HCT116 (cell line): Measurements from ENCODE around the gene ECEL1. TPM values are rescaled to one million over a fixed set of nuclear protein-coding genes. Genes with fewer than 3 reads are reported as not detected.
A peak's percentile ranks its signal among the peaks of the same experiment; 100 is the strongest.

Experiments
- ATAC-seq: fragments of 200-7000 bp; cut with Tn5 transposase; 2 replicates; pipeline ENCODE4 v1.9.1; 2020; ENCODE audit warnings: mild to moderate bottlenecking, moderate library complexity
- BruUV-seq: library from RNA; stranded (reverse); fragments of 400-500 nt; replicated peaks from 2 replicates; lab custom pipeline; 2021; lab: Mats Ljungman, UMichigan
- CTCF ChIA-PET: fragments of 300-600 bp; sonication (Branson Sonifier 250); formaldehyde crosslinking; loops from one replicate; lab custom pipeline; 2021; ENCODE audit warnings: antibody characterized with exemption; lab: Charles Lee
- POLR2A ChIA-PET: fragments of 300-600, 350-600 bp; sonication (Branson Sonifier 250); formaldehyde crosslinking; loops from one replicate; lab custom pipeline; 2021; ENCODE audit warnings: antibody characterized with exemption; lab: Charles Lee
- RAD21 ChIA-PET, 2 experiments: fragments of 300-600 bp; sonication (Branson Sonifier 250); formaldehyde crosslinking; loops; one replicate each; lab custom pipeline; 2023; ENCODE audit warnings: low total read pairs in 2 of 2; ENCODE audit not compliant: uncharacterized antibody in 2 of 2, unreplicated experiment in 2 of 2, low non-redundant PET in 1 of 2; lab: Charles Lee
- DNase-seq: peaks from one replicate; pipeline ENCODE4 v3.0.0-alpha.2; 2010; ENCODE audit warnings: low read depth, low spot score
- H2AFZ ChIP-seq: fragments of 200-600 bp; shearing (Covaris generic), sonication (generic); 2 replicates; pipeline ENCODE4 v1.6.1; 2017; ENCODE audit warnings: low read depth, mixed run types, mixed read lengths, antibody characterized with exemption, low read length; ENCODE audit not compliant: poor library complexity, severe bottlenecking
- H3K27ac ChIP-seq: 2 replicates; pipeline ENCODE4 v1.5.1; 2012; ENCODE audit warnings: low read depth, low read length
- H3K27me3 ChIP-seq: fragments of 200-600 bp; sonication (generic); 2 replicates; pipeline ENCODE4 v1.6.1; 2016; ENCODE audit warnings: mixed run types, low read length, mixed read lengths; ENCODE audit not compliant: insufficient read depth
- H3K36me3 ChIP-seq, 2 experiments: fragments of 200-500 bp in 1 of 2; fragments of 200-600 bp in 1 of 2; sonication (Bioruptor generic) in 1 of 2; sonication (generic) in 1 of 2; 2 replicates each; pipeline versions ENCODE4 v1.5.1 to v1.6.1; 2014 to 2016; ENCODE audit warnings: low read length in 2 of 2, inconsistent platforms in 1 of 2, mixed read lengths in 1 of 2, mixed run types in 1 of 2; ENCODE audit not compliant: insufficient read depth in 2 of 2, control insufficient read depth in 1 of 2
- H3K4me1 ChIP-seq, 2 experiments: fragments of 200-600 bp in 1 of 2; sonication (generic) in 1 of 2; 2 replicates each; pipeline versions ENCODE4 v1.5.1 to v1.6.1; 2012 to 2017; ENCODE audit warnings: low read length in 2 of 2, inconsistent platforms in 1 of 2, mild to moderate bottlenecking in 1 of 2, mixed read lengths in 1 of 2, mixed run types in 1 of 2, moderate library complexity in 1 of 2; ENCODE audit not compliant: insufficient read depth in 2 of 2, control insufficient read depth in 1 of 2
- H3K4me2 ChIP-seq: fragments of 200-600 bp; sonication (generic); 2 replicates; pipeline ENCODE4 v1.6.1; 2017; ENCODE audit warnings: mixed run types, low read length, mixed read lengths
- H3K4me3 ChIP-seq, 2 experiments: fragments of 200-600 bp in 1 of 2; sonication (generic) in 1 of 2; replicated peaks in 1 of 2; 2 replicates each; pipeline ENCODE4 v1.5.1; 2011 to 2016; ENCODE audit warnings: low read length in 2 of 2, control low read depth in 1 of 2, low read depth in 1 of 2, mild to moderate bottlenecking in 1 of 2, mixed read lengths in 1 of 2, mixed run types in 1 of 2
- H3K79me2 ChIP-seq: fragments of 200-600 bp; sonication (generic); 2 replicates; pipeline ENCODE4 v1.6.1; 2017; ENCODE audit warnings: mild to moderate bottlenecking, mixed run types, low read length, moderate library complexity, mixed read lengths; ENCODE audit not compliant: insufficient read depth
- H3K9ac ChIP-seq: fragments of 200-600 bp; sonication (generic); 2 replicates; pipeline ENCODE4 v1.6.1; 2016; ENCODE audit warnings: low read length, mixed read lengths
- H3K9me2 ChIP-seq: fragments of 200-600 bp; sonication (generic), shearing (Covaris generic); 2 replicates; pipeline ENCODE4 v1.6.1; 2017; ENCODE audit warnings: mixed run types, mild to moderate bottlenecking, moderate library complexity; ENCODE audit not compliant: insufficient read depth
- H3K9me3 ChIP-seq, 2 experiments: fragments of 200-500 bp in 1 of 2; fragments of 200-600 bp in 1 of 2; sonication (Bioruptor generic) in 1 of 2; sonication (generic) in 1 of 2; 2 replicates each; pipeline ENCODE4 v1.6.1; 2014 to 2017; ENCODE audit warnings: low read length in 2 of 2, mixed read lengths in 2 of 2, inconsistent platforms in 1 of 2, low read depth in 1 of 2, mild to moderate bottlenecking in 1 of 2, mixed run types in 1 of 2, moderate library complexity in 1 of 2; ENCODE audit not compliant: control insufficient read depth in 1 of 2, insufficient read depth in 1 of 2
- H4K20me1 ChIP-seq: fragments of 200-600 bp; sonication (generic), shearing (Covaris generic); 2 replicates; pipeline ENCODE4 v1.6.1; 2017; ENCODE audit warnings: mixed run types, mild to moderate bottlenecking, moderate library complexity; ENCODE audit not compliant: insufficient read depth
- CEBPB ChIP-seq: IDR thresholded peaks from 2 replicates; pipeline ENCODE4 v1.6.1; 2012; ENCODE audit warnings: low read depth
- EGR1 ChIP-seq: IDR thresholded peaks from 2 replicates; pipeline ENCODE4 v1.6.1; 2012; ENCODE audit warnings: low read depth
- EZH2 ChIP-seq: fragments of 200-600 bp; sonication (generic); IDR thresholded peaks from 2 replicates; pipeline ENCODE4 v1.6.1; 2017; ENCODE audit warnings: antibody characterized with exemption, mixed run types
- EZH2phosphoT487 ChIP-seq: fragments of 200-600 bp; IDR thresholded peaks from 2 replicates; pipeline ENCODE4 v1.6.1; 2018; ENCODE audit warnings: antibody characterized with exemption, borderline replicate concordance
- FOSL1 ChIP-seq: IDR thresholded peaks from 2 replicates; pipeline ENCODE4 v1.6.1; 2012; ENCODE audit warnings: low read depth
- JUND ChIP-seq: IDR thresholded peaks from 2 replicates; pipeline ENCODE4 v1.6.1; 2012
- POLR2AphosphoS5 ChIP-seq: IDR thresholded peaks from 2 replicates; pipeline ENCODE4 v1.6.1; 2011; ENCODE audit warnings: mild to moderate bottlenecking, low read depth, low read length, moderate library complexity
- RAD21 ChIP-seq: IDR thresholded peaks from 2 replicates; pipeline ENCODE4 v1.6.1; 2012; ENCODE audit warnings: low read depth, mild to moderate bottlenecking
- SIN3A ChIP-seq: IDR thresholded peaks from 2 replicates; pipeline ENCODE4 v1.6.1; 2012; ENCODE audit warnings: low read depth
- SP1 ChIP-seq: IDR thresholded peaks from 2 replicates; pipeline ENCODE4 v1.6.1; 2012; ENCODE audit warnings: low read depth
- SRF ChIP-seq: IDR thresholded peaks from 2 replicates; pipeline ENCODE4 v1.6.1; 2012; ENCODE audit warnings: low read depth
- ZFX ChIP-seq: fragments of 450-650 bp; IDR thresholded peaks from 2 replicates; pipeline ENCODE4 v1.6.1; 2017
- intact Hi-C: fragments of 100-400 bp; cut with micrococcal nuclease; formaldehyde crosslinking; loops from 2 replicates; pipeline ENCODE4 v1.10.0; 2022
- total RNA-seq: library from RNA; stranded (reverse); gene quantifications from one replicate; pipeline ENCODE4 v1.2.1, GENCODE V29; 2021; ENCODE audit not compliant: unreplicated experiment
- TF ChIP-seq, protein P1 (sequence below): IDR thresholded peaks from 2 replicates; pipeline ENCODE4 v1.6.1; 2012; ENCODE audit warnings: low read depth
- TF ChIP-seq, protein P2 (sequence below): IDR thresholded peaks from 2 replicates; pipeline ENCODE4 v1.6.1; 2011; ENCODE audit warnings: mild to moderate bottlenecking, low read length, moderate library complexity; ENCODE audit not compliant: insufficient replicate concordance; ENCODE audit errors: extremely low read depth
- TF ChIP-seq, protein P3 (sequence below): IDR thresholded peaks from 2 replicates; pipeline ENCODE4 v1.6.1; 2012
- TF ChIP-seq, protein P4 (sequence below), 3 experiments: fragments of 200-600 bp in 1 of 3; sonication (generic) in 1 of 3; IDR thresholded peaks in 2 of 3; conservative IDR thresholded peaks in 1 of 3; 2 replicates each; pipeline ENCODE4 v1.5.1; 2012 to 2017; ENCODE audit warnings: low read depth in 2 of 3, low read length in 2 of 3, antibody characterized with exemption in 1 of 3, borderline replicate concordance in 1 of 3, control low read depth in 1 of 3, mild to moderate bottlenecking in 1 of 3, mixed read lengths in 1 of 3, mixed run types in 1 of 3, moderate library complexity in 1 of 3; ENCODE audit not compliant: insufficient read depth in 1 of 3

ECEL1 gene
- total RNA-seq, 1 experiment from 2014 or later, result not detected

DNA sequence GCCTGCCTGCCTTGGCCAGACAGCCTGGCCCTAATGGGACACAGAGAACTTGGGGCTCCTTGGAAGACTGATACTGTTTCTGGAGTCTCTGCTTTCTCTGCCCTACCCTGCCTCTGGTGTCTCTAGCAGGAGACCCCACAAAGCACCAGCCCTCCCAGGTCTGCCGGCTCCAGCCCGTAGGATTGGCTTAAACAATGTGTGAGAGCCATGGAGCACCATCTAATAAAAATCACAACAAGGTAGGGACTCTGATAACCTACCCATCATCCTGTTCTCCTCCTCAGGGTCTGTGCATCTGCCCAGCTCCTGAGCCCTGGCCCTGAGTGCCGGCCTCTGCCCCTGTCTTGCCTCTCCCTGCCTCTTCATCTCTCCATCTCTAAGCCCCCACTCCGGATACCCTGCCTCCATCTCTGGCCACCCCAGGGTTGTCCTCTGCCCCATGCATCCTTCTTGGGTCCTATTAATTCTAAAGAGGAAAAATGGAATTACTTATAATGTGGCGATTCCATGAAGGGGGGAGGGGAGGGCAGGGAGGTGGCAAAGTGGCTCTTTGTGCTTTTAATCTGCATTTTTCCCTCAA, 1.2 kb upstream of the ECEL1 start (continued):
- TF ChIP-seq, protein P1, sequence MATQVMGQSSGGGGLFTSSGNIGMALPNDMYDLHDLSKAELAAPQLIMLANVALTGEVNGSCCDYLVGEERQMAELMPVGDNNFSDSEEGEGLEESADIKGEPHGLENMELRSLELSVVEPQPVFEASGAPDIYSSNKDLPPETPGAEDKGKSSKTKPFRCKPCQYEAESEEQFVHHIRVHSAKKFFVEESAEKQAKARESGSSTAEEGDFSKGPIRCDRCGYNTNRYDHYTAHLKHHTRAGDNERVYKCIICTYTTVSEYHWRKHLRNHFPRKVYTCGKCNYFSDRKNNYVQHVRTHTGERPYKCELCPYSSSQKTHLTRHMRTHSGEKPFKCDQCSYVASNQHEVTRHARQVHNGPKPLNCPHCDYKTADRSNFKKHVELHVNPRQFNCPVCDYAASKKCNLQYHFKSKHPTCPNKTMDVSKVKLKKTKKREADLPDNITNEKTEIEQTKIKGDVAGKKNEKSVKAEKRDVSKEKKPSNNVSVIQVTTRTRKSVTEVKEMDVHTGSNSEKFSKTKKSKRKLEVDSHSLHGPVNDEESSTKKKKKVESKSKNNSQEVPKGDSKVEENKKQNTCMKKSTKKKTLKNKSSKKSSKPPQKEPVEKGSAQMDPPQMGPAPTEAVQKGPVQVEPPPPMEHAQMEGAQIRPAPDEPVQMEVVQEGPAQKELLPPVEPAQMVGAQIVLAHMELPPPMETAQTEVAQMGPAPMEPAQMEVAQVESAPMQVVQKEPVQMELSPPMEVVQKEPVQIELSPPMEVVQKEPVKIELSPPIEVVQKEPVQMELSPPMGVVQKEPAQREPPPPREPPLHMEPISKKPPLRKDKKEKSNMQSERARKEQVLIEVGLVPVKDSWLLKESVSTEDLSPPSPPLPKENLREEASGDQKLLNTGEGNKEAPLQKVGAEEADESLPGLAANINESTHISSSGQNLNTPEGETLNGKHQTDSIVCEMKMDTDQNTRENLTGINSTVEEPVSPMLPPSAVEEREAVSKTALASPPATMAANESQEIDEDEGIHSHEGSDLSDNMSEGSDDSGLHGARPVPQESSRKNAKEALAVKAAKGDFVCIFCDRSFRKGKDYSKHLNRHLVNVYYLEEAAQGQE, result no peak
- TF ChIP-seq SIN3A (no peak), EZH2phosphoT487 (no peak), RAD21 (no peak)
- TF ChIP-seq, protein P2, sequence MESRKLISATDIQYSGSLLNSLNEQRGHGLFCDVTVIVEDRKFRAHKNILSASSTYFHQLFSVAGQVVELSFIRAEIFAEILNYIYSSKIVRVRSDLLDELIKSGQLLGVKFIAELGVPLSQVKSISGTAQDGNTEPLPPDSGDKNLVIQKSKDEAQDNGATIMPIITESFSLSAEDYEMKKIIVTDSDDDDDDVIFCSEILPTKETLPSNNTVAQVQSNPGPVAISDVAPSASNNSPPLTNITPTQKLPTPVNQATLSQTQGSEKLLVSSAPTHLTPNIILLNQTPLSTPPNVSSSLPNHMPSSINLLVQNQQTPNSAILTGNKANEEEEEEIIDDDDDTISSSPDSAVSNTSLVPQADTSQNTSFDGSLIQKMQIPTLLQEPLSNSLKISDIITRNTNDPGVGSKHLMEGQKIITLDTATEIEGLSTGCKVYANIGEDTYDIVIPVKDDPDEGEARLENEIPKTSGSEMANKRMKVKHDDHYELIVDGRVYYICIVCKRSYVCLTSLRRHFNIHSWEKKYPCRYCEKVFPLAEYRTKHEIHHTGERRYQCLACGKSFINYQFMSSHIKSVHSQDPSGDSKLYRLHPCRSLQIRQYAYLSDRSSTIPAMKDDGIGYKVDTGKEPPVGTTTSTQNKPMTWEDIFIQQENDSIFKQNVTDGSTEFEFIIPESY, result no peak
- TF ChIP-seq, protein P3, sequence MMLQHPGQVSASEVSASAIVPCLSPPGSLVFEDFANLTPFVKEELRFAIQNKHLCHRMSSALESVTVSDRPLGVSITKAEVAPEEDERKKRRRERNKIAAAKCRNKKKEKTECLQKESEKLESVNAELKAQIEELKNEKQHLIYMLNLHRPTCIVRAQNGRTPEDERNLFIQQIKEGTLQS, result no peak

DNA sequence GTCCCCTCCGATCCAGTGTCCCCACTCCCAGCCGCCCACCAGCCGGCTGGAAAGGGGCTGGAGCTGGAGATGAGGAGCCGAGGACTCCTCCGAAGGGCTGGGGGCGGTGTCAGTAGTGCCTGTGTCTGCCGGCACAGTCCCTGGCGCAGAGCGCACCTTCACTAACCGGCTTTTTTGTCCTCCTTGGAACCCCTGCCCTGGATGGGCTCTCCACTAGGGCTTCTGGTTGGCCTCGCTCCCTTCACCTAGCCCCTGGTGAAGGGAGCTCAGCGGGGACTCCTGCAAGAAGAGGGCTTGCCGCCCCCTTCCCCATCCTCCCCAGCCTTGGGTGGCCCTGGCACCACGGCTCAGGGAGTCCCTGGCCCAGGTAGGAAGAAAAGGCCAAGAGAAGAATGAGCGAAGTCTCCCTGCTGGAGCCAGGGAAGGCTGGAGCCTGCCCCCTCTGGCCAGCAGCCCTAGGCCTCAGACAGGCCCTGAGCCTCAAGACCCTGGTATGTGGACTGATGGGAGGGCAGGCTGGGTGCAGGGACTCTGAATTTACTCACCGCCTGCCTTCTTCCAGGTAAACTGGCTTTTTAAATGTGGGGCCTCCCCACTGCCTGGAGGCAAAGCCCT, 570 bp upstream of the ECEL1 start:
- 0 out of 4 replicates have a peak, but pooled peaks cover 0 to 4% of the 10 kb centered on the region in 2 experiments for H3K4me1 ChIP-seq
- ChIA-PET POLR2A (no interaction called here), CTCF (no interaction called here), RAD21 (no interaction called here)
- H4K20me1 ChIP-seq, result no peaks in the 10 kb centered on the region
- H3K27ac ChIP-seq, result no peak overlapping the region
- H3K9me2 ChIP-seq, result no peaks in the 10 kb centered on the region
- intact Hi-C loops, result no loop called here
- no peak overlapping the region for H3K9ac ChIP-seq
- DNase-seq (no peak), ATAC-seq (peak; percentile 39; the same call in 1 of the 2 replicates)
- H3K36me3 ChIP-seq, result no peaks in the 10 kb centered on the region
- no peaks in the 10 kb centered on the region for H3K27me3 ChIP-seq
- H3K9me3 ChIP-seq, result no peaks in the 10 kb centered on the region
- no peaks in the 10 kb centered on the region for H3K79me2 ChIP-seq
- BruUV-seq, result no TSS peak
- no peak overlapping the region for H2AFZ ChIP-seq
- no peak overlapping the region for H3K4me2 ChIP-seq
- no peak overlapping the region for H3K4me3 ChIP-seq
- TF ChIP-seq SRF, result no peak
- TF ChIP-seq EGR1, result no peak
- no peak for TF ChIP-seq EZH2phosphoT487
- TF ChIP-seq, protein P4, sequence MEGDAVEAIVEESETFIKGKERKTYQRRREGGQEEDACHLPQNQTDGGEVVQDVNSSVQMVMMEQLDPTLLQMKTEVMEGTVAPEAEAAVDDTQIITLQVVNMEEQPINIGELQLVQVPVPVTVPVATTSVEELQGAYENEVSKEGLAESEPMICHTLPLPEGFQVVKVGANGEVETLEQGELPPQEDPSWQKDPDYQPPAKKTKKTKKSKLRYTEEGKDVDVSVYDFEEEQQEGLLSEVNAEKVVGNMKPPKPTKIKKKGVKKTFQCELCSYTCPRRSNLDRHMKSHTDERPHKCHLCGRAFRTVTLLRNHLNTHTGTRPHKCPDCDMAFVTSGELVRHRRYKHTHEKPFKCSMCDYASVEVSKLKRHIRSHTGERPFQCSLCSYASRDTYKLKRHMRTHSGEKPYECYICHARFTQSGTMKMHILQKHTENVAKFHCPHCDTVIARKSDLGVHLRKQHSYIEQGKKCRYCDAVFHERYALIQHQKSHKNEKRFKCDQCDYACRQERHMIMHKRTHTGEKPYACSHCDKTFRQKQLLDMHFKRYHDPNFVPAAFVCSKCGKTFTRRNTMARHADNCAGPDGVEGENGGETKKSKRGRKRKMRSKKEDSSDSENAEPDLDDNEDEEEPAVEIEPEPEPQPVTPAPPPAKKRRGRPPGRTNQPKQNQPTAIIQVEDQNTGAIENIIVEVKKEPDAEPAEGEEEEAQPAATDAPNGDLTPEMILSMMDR (IDR thresholded peaks at IDR 0.05 in 2 of 3, conservative IDR thresholded peaks at IDR 0.05 in 1 of 3; ENCODE audit: borderline replicate concordance in 1 of 3, insufficient read depth in 1 of 3, low read depth in 2 of 3, low read length in 2 of 3), result no peak
- TF ChIP-seq ZFX, result no peak
- no peak for TF ChIP-seq SP1
- no peak for TF ChIP-seq JUND
- TF ChIP-seq CEBPB, result no peak
- TF ChIP-seq RAD21, result no peak
- no peak for TF ChIP-seq POLR2AphosphoS5
- no peak for TF ChIP-seq FOSL1
- TF ChIP-seq EZH2, result no peak
- TF ChIP-seq, protein P3, result no peak
